ENCODE data around the gene LUZP1. TPM values are rescaled to one million over a fixed set of nuclear protein-coding genes. Genes with fewer than 3 reads are reported as not detected.

LUZP1 gene
- total RNA-seq, 2 donors from 2014 or later: 31.7 to 55.7 TPM

DNA sequence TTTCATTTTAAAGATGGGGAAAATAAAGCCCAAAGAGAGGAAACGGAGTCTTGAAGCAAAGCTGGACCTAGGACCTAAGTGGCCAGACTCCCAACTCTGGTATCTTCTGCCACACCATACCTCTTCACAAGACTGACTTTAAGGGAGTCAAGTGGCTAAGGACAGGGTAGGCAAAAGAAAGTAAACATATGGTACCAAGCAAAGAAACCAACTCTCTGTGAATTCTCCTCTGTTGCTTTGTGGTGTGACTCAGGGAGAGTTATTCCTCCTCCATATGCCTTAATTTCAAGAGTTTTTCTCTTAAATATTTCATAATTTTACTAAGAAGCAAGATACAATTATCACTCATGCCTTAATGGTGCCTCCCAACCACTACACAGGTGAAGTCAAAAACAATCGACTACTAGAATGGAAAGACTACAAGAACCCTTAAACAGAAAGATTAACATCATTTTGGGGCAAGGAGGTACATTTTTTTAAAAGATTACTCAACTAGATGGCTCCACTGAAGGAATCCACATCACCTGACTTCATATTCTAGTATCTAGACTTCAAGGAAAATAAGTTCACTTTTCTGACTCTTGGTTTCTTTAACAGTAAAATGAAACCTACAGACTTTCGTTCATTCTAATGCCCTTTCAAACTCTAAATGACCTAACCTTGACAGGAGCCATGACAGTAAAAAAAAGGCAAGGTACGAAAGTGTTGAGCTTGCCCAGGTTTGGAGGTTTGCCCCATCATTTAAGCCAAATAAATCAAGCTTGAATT lies 44.2 kb downstream of the LUZP1 start:
- no peak for ATAC-seq
- no peak for DNase-seq
- intact Hi-C loops (cut with DNase I): no loop called here

DNA sequence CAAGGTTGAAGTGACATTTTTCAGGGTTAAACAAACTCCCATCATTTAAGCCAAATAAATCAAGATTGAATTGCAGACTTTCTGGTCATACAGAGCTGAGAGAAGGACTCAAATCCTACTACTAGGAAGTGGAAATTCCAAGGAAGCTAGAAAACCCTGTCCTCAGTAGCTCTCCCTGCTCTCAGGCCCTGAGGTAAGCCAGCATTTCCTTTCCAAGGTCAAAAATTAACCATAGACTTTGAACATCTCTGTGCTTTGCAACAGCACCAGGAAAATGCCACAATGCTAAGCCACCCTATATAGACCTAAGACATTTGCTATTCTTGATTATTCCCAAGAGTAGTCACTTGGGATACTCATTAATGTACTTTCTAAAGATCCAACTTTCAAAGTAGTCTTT lies 45.1 kb downstream of the LUZP1 start:
- ATAC-seq (no peak), DNase-seq (no peak)
- intact Hi-C loops (cut with DNase I): no loop called here

DNA sequence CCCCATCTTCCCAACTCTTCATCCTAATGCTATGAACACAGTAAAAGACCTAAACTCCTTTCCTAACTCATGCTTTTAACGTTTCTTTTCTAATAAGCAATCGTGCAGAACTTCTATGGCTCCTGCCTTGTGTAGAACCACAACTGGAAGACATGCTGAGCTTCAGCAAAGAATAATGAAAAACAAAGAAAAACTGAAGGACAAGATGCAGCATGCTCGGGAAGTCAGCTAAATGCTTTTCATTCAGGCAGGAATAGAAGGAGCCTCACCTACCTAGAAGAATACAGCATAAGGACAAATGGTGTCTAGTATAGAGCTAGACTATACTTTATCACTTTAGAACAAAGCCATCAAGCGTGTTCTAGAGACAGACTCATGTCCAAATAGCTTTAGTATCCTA lies 45.9 kb downstream of the LUZP1 start:
- intact Hi-C loops (cut with DNase I): no loop called here

DNA sequence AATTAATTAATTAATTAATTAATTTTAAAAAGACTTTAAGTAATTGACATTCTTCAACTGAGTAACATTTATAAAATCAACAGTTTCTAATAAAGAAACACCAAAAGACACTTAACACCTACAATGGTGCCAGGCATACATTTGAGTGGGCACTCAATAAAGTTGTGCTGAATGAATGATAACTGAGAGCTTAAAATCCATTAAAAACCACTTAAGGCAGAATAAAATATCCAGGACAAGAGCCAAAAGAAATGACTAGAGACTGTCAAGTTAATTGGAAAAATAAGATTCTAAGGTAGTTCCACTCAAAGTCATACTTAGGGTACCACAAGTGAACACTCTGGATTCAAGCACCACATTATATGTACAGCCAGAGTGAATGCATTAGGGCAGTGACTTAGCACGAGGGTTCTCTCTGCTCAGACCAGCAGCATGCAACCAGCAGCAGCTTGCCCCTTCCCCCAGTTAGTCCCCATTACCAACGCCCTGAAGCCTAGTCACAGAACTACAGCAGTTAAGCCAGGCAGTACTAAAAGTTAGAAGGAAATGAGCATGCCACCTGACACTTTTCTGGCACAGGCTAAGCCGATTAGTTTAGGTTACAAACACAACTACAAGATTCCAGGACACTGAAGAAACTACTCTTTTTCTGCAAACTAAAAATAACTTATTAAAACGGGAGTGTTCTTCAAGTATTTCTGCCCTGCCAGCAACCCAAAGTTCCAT lies 46.5 kb downstream of the LUZP1 start:
- ATAC-seq: peak; percentile 35 to 80
- DNase-seq: no peak
- intact Hi-C loops (cut with DNase I): no loop called here

More for the DNA sequence above, 45.9 kb downstream of the LUZP1 start:
- DNase-seq (no peak), ATAC-seq (no peak)

DNA sequence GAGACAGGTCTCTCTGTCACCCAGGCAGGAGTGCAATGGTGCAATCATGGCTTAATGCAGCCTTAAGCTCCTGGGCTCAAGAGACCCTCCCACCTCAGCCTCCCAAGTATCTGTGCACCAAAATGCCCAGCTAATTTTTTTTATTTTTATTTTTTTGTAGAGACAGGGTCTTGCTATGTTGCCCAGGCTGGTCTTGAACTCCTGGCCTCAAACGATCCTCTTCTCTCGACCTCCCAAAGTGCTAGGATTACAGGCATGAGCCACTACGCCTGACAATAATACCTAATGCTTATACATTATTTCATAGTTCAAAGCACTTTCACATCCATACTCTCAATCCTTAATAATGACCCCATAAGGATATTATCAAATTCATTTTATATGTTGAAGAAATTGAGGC lies 48.3 kb downstream of the LUZP1 start:
- ATAC-seq (no peak), DNase-seq (no peak)
- intact Hi-C loops (cut with DNase I): no loop called here

DNA sequence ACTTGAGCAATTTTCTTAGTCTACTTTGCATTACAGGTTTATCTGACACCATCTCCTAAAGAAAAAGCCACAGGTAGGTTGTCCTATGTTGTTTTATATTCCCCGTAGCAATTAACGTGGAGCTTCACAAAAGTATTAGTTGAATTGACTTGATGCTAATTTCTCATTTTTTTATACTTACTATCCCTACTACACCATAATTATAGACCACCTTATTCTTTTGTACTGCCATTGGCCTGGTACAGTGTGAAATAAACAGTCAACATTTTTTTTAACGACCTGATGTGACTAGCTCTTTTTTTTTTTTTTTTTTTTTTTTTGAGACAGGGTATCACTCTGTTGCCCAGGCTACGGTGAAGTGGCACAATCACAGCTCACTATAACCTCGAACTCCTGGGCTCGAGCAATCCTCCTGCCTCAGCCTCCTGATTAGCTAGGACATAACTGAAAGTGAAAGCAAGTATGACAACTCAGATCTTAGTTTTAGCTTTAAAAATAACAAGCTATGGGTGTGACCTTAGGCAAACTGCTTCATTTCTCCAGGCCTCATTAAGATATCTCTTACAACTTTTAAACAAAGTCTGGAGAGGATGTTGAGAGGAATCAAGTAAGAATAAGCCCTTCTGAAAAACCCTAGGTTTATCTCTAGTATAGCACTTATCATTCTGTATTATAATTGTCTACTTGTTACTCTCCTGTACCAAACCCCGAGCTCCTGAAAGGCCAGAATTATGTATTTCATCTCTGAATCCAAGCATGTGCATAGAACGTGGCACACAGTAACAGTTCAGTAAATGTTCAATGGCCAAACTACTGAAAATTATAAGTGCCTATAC lies 49.5 kb downstream of the LUZP1 start:
- intact Hi-C loops (cut with DNase I): no loop called here
- ATAC-seq (peak; percentile 42 to 52), DNase-seq (no peak)

DNA sequence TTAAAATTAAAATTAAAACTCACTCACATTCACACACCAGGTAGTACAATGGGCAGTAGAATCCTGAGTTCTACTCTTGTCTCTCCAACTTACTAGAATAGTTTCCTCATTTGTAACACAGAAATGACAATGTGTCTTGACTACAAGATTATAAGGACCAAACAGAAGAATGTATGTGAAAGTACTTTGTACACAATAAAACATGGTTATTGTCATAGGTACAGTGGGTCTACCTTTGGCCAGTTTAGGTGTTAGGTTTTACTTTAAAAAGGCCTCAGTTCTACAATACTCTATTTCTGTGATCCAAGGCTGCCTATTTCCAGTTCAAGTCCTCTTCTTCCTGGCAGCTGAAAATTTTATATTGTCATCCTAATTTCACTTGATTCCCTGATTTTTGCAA lies 50.2 kb downstream of the LUZP1 start:
- ATAC-seq (no peak), DNase-seq (no peak)
- intact Hi-C loops (cut with DNase I): no loop called here

DNA sequence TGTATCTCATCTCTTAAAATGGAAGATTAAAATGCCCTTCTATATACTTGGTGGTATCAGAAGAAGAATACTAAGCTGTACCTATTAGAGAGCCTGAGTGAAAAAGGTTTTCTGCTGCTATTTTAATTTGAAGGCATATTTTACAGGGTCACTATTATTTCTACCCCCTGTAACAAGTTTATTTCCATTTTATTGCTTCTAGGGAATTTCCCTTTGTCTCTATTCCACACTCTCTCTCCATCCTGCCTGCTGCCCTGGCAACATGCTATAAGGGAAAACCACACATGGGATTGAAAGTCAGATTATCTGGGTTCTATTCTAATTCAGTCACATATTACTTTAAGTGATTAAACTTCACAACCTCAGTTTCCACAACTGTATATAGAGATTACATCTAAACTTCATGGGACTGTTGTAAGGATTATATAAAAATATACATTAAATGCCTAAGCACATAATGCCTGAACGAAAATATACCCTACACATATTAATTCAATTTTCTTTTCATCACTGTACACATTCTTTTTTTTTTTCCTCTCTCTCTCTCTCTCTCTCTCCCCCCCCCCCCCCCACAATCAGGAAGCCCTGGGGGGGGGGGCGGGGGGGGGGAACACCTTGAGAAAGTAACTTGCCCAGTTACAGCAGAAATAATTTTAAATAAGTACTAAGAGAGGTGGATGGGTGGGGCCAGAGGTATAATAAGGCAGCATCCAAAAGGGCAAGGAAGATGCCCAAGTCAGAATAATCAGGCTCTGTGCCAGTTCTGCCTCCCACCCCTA lies 51.5 kb downstream of the LUZP1 start:
- ATAC-seq: no peak
- DNase-seq: no peak
- intact Hi-C loops (cut with DNase I): no loop called here

DNA sequence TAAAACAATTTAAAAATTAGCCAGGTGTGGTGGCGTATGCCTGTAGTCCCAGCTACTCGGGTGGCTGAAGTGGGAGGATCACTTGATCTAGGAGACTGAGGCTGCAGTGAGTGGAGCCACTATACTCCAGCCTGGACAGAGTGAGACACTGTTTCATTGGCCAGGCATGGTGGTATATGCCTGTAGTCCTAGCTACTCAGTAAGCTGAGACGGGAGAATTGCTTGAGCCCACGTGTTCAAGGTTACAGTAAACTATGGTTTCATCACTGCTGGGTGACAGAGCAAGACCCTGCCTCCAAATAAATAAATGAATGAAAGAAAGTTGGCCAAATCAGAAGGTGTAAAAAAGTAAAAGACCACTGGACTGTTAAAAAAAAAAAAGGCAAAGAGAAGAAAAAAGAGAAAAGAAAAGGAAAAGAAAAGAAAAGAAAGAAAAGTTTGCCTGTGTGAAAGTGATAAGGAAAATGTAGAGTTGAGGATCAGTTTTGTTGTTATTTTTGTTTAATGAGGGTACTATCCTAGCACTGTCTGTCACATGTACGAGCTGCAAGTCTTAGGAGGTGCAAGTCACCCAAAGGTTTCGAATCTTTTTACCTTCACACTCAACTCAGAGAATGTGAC lies 52.3 kb downstream of the LUZP1 start:
- ATAC-seq (no peak), DNase-seq (no peak)
- intact Hi-C loops (cut with DNase I): no loop called here

DNA sequence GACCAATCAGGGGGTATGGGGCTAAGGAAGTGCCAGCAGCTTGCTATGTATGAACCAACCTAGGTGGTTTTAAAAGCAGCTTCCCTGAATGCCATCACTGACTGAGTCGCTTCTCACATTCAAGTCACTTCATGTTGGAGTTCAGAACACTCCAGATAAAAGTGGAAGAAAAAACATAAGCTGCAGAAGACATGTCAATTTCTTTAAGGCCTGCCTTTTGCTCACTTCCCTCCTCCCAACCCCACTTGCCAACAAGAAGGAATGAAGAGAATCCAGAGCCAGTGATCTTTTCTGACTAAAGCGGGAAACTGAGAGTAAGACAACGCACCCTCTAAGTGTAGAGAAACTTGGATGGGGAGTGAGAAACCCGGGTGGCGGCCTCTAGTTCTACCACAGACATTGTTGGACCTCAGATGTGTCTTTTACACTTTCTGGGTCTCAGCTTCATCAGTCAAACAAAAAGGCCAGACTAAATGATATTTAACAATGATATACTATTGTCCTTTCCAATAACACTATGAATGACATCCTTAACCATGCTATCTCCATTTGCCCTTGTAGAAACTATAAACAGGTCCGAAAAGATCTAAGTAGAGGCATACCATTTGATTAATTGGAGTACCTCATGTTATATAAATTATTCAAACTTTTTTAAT lies 54.1 kb downstream of the LUZP1 start:
- no peak for ATAC-seq
- DNase-seq: no peak
- intact Hi-C loops (cut with DNase I): no loop called here

DNA sequence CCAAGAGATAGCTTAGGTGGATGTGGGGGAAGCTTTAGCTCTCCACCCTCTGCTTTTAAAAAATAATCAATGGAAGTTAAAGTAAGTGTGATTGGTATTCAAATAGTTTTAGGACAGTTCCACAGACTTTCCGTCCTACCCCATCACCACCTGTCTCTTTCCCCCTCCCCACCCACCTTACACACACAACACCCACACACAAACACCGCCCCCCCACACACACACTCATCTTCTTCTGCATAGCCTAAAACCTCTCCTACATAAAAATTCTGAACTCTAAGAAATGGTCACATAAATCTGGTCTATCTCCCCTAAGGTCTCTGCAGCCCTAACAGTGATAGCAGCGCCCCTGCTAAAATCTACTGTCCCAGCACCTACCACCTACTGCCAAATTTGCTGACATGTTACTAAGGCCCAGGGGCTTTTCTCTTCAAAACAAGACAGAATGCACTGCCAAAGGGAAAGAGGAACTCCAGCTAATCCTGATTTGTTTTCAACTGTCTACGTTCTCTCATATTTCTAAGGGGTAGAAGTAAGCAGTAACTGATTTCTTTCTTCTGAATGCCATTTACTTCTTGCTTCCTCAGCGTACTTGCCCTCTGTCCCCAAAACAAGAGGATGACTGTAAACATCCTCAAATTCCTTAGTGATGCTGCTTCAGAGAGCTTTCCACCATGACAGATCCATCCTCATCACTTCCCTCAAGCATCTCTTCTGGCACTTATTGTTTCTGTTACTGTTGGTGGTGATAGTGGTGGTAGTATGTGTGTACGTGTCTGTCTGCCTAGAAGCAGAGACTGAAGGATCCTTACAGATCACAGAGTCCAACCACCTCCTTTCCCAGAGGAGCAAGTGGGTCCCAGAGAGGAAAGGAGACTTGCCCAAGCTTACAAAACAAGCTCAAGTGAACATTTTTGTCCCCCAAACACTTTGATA lies 56.8 kb downstream of the LUZP1 start:
- no peak for DNase-seq
- intact Hi-C loops (cut with DNase I): no loop called here
- peak in 1 of 2 donors; percentile 9 for ATAC-seq

DNA sequence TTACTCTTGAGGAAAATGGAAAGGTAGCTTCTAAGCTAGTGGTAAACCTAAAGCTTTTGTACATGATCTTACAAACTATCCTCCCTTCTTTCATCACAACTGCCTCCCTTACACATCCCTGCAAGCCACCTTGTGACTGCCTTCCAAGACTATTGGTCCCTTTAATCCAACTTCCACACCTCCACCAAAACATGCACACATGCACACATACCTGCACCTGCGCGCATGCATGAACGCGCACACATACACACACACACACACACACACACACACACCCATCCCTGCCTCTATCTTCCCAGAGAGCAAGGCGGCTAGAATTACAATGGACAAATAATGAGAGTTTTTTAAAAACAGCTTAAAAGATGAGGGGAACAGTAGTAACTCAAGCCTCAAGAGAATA lies 58.3 kb downstream of the LUZP1 start:
- ATAC-seq (no peak), DNase-seq (no peak)
- intact Hi-C loops (cut with DNase I): no loop called here

DNA sequence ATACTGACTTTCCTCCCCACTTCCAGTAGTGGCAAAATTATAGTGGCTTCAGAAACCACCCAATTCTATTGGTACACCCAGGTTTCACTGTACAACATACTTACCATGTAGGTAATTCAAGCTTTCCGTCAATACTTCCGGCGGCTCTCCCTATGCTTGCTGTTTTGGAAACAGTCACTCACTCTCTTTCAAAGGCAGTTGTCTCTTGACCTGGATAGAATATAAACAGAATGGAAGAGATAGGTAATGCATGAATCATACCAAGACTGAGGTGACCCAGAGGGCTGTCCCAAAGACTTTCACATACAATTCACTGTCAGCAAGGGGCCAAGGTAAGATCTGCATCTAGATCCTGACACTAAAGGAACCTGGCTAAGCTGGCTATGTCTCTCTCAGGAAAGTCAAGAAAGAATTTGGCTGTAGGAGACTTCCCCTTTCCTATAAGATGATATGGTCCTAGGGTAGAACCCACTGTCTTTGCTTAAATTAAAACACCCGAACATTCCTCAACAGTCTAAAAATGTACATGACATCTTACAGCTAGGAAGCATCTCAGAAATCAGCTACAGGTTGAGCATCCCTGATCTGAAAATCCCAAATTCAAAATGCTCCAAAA lies 59.6 kb downstream of the LUZP1 start:
- intact Hi-C loops (cut with DNase I): loop anchor here in 1 of 2 donors (5.0 kb wide), 1 partner anchor 58 kb away; the partner anchor contains the start of gene LUZP1
- no peak for DNase-seq
- ATAC-seq: no peak

DNA sequence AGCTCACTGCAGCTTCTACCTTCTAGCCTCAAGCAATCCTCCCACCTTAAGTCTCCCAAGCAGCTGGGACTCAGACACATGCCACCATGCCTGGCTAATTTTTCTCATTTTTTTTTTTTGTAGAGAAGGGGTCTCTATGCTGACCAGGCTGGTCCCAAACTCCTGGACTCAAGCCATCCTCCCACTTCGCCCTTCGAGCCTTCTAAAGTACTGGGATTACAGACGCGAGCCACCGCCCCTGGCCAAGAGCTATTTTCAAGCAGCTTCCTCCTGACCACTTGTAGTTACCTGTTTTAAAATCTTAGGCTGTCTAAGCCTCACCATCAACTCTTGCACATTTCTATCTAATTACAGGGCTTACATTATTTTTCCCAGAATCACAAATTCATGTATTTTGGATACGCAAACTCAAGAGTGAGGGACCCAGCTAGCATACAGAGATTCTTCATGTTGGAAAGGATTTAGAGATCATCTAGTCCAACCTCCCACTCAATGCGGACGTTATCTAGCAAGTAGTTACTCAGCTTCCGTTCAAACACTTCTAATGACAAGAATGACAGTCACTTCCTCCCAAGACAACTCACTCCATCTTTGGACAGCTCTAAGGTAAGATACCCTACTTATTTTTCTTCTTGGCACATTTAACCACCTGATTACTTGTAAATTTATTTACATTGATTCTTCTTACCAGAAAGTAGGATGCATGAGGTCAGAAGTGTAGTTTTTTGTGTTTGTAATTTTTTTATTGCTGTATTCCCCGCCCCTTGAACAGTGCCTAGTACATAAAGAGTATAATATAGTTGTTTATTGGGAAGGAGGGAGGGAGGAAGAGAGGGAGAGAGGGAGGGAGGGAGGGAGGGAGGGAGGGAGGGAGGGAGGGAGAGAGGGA lies 65.4 kb downstream of the LUZP1 start:
- peak in 1 of 2 donors; percentile 20 for ATAC-seq
- no peak for DNase-seq
- intact Hi-C loops (cut with DNase I): no loop called here

DNA sequence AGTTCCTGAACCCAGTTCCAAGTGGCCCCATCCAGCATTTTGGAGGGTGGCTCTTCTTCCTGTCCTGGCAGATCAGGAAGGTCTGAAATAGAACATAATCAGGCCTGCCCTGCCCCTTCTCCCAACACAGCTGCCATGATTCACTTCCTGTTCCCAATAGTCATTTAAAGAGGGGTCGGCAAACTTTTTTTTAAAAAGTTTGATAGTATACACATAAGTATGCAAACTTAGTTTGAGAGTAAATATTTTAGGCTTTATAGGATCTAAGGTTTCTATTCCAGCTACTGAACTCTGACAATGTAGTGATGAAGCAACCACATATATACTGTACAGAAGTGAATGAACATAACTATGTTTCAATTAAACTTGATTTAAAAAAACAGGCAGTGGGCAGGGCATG lies 66.4 kb downstream of the LUZP1 start:
- intact Hi-C loops (cut with DNase I): no loop called here
- peak; percentile 43 for DNase-seq
- ATAC-seq: peak; percentile 36 to 63

DNA sequence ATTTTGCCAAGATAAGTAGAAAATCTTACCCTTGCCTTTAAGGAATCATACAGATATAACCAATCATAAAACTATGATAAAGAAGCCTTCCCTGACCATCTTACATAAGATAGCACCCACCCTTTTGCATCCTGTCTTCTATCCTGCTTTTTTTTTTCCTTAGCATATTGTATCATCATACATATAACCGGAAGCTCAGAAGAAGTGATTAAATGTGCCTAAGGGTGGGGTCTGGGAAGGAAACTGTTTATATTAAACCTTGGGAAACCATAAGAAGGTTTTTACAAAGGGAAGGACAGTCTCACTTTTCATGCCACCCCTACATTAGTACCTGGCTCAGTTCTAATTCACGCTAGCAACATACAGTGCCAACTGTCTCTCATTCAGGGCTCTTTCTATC lies 66.8 kb downstream of the LUZP1 start:
- DNase-seq (no peak), ATAC-seq (no peak)
- intact Hi-C loops (cut with DNase I): no loop called here
